NB4 (cell line): ENCODE measurements around the gene MANF.
A peak's percentile ranks its signal among the peaks of the same experiment; 100 is the strongest.

Experiments used
- DNase-seq: peaks from one replicate; pipeline ENCODE4 v3.0.0; 2010; ENCODE audit warnings: low read depth
- H3K4me3 ChIP-seq: one replicate; pipeline ENCODE4 v1.5.1; 2011; ENCODE audit warnings: mild to moderate bottlenecking, low read depth, low read length, moderate library complexity
- MYC ChIP-seq: IDR thresholded peaks from 2 replicates; pipeline ENCODE4 v1.6.1; 2011; ENCODE audit warnings: low read depth, low read length
- POLR2A ChIP-seq: IDR thresholded peaks from 2 replicates; pipeline ENCODE4 v1.6.1; 2011; ENCODE audit warnings: mild to moderate bottlenecking; ENCODE audit not compliant: insufficient read length; ENCODE audit errors: extremely low read depth
- TF ChIP-seq, protein P1 (sequence below): IDR thresholded peaks from 2 replicates; pipeline ENCODE4 v1.6.1; 2011; ENCODE audit warnings: low read depth, low read length
- TF ChIP-seq, protein P2 (sequence below): IDR thresholded peaks from one replicate; pipeline ENCODE4 v1.5.1; 2012; ENCODE audit warnings: low read depth, low read length

Gene MANF

DNA sequence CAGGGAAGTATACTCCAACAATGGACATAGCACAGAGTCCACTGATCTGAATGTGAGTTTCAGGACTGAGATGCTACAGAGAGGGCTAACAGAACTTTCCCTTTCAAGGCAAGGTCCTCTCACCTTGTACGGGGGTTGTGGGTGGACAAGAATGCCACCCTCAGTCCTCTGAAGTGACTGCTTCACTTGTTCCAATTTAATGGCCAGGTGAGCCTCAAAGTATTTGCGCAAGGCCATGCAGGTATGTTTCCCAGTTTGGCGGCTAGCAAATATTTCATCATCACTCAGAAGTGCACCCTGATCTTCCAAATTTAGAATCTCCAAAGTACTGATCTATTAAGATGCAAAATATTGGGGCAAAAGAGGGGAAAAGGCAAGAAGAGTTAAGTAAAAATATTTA is 44.0 kb downstream of the MANF start:
- H3K4me3 ChIP-seq = no peak overlapping the region
- no peak for DNase-seq
- TF ChIP-seq, protein P1, sequence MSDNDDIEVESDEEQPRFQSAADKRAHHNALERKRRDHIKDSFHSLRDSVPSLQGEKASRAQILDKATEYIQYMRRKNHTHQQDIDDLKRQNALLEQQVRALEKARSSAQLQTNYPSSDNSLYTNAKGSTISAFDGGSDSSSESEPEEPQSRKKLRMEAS = no peak
- no peak for TF ChIP-seq MYC
- TF ChIP-seq, protein P2, sequence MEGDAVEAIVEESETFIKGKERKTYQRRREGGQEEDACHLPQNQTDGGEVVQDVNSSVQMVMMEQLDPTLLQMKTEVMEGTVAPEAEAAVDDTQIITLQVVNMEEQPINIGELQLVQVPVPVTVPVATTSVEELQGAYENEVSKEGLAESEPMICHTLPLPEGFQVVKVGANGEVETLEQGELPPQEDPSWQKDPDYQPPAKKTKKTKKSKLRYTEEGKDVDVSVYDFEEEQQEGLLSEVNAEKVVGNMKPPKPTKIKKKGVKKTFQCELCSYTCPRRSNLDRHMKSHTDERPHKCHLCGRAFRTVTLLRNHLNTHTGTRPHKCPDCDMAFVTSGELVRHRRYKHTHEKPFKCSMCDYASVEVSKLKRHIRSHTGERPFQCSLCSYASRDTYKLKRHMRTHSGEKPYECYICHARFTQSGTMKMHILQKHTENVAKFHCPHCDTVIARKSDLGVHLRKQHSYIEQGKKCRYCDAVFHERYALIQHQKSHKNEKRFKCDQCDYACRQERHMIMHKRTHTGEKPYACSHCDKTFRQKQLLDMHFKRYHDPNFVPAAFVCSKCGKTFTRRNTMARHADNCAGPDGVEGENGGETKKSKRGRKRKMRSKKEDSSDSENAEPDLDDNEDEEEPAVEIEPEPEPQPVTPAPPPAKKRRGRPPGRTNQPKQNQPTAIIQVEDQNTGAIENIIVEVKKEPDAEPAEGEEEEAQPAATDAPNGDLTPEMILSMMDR = no peak
- TF ChIP-seq POLR2A = no peak

DNA sequence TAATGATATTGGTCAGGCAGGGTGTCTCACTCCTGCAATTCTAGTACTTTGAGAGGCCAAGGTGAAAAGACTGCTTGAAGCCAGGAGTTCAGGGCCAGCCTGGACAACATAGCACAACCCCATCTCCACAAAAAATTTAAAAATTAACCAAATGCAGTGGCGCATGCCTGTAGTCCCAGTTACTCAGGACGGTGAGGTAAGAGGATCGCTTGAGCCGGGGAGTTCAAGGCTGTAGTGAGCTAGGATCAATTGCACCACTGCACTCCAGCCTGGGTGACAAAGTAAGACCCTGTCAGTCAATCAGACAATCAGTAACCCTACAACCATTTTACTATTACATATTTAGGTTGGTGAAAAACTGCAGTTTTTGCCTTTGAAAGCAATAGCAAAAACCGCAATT is 49.0 kb downstream of the MANF start:
- TF ChIP-seq MYC = no peak
- TF ChIP-seq POLR2A = no peak
- TF ChIP-seq, protein P2 = no peak
- TF ChIP-seq, protein P1 = no peak
- DNase-seq = no peak
- no peak overlapping the region for H3K4me3 ChIP-seq

DNA sequence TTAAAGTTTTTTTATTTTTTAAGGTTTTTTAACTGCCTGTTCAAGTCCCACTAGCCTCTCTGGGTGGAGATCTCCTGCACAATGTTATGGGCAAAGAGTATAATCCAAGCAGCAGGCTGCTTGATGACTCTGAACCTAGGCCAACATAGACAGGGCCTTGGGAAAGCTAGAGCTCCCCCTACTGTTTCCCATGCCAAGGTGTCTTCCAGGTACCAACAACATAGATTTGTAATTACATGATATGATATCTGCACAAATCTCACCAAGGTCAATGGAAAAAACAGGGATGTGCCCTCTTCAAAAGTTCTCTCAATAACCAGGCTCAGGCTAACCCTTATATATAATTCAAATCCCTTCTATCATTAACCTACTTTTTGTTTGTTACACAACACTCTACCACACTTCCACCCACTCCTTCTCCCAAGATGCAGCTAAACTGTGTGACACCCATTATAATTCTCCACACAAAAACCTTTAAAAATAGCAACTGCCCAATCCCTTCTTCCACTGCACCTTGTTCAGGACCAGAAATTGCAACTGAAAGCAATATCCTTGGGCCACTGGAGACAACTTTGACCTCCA is 49.7 kb downstream of the MANF start:
- peak; percentile 71 for DNase-seq
- TF ChIP-seq, protein P1 = no peak
- TF ChIP-seq, protein P2 = peak; percentile 91
- H3K4me3 ChIP-seq = no peak overlapping the region

DNA sequence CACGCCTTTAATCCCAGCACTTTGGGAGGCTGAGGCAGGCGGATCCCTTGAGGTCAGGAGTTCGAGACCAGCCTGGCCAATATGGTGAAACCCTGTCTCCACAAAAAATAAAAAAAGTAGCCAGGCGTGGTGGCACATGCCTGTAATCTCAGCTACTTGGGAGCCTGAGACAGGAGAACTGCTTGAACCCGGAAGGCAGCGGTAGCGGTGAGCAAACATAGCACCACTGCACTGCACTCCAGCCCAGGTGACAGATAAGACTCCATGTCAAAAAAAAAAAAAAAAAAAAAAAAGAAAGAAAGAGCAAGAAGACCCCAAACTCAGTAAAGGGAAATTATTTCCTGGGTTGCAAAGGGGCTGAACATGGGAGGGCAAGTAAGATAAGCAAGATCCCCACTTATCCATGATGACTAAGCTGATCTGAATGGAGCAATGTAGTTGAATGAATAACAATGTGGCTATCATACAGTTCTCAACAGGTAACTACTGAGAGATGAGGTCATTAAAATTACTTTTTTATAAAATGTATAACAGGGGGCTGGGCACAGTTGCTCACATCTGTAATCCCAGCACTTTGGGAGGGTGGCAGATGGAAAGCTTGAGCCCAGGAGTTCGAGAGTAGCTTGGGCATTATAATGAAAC is 52.0 kb downstream of the MANF start:
- H3K4me3 ChIP-seq = no peak overlapping the region
- no peak for DNase-seq
- TF ChIP-seq, protein P2 = no peak
- no peak for TF ChIP-seq MYC
- TF ChIP-seq, protein P1 = no peak
- no peak for TF ChIP-seq POLR2A
